Neural cell (in vitro differentiated cells): ENCODE measurements around the gene GIMAP2. TPM values are rescaled to one million over a fixed set of nuclear protein-coding genes. Genes with fewer than 3 reads are reported as not detected.

Experiments
- H2AFZ ChIP-seq: fragments of 200-600, 300-800 bp; sonication (generic), shearing (Covaris generic); 2 replicates; pipeline ENCODE4 v1.6.0; 2014; ENCODE audit warnings: low read depth, mild to moderate bottlenecking, antibody characterized with exemption, low read length, moderate library complexity
- H3F3A ChIP-seq: fragments of 200-600 bp; shearing (Covaris generic); 2 replicates; pipeline ENCODE4 v1.6.1; 2016; ENCODE audit warnings: mild to moderate bottlenecking, moderate library complexity, mixed read lengths, antibody characterized with exemption, low read length; ENCODE audit not compliant: insufficient read depth, poor library complexity, severe bottlenecking
- H3K27ac ChIP-seq: fragments of 200-600, 300-800 bp; sonication (generic), shearing (Covaris generic); 2 replicates; pipeline ENCODE4 v1.5.1; 2014; ENCODE audit warnings: mild to moderate bottlenecking, low read length, moderate library complexity
- H3K27me3 ChIP-seq: fragments of 300-800, 200-600 bp; sonication (generic), shearing (Covaris generic); 2 replicates; pipeline ENCODE4 v1.6.0; 2014; ENCODE audit warnings: mild to moderate bottlenecking, low read depth, low read length, moderate library complexity; ENCODE audit not compliant: insufficient read depth
- H3K36me3 ChIP-seq: fragments of 300-800, 200-600 bp; sonication (generic), shearing (Covaris generic); 2 replicates; pipeline ENCODE4 v1.5.1; 2014; ENCODE audit warnings: mild to moderate bottlenecking, antibody characterized with exemption, low read length, moderate library complexity; ENCODE audit not compliant: insufficient read depth
- H3K4me2 ChIP-seq: fragments of 300-800, 200-600 bp; sonication (generic), shearing (Covaris generic); 2 replicates; pipeline ENCODE4 v1.6.0; 2014; ENCODE audit warnings: mild to moderate bottlenecking, low read length
- H3K4me3 ChIP-seq: fragments of 300-800, 200-600 bp; sonication (generic), shearing (Covaris generic); 2 replicates; pipeline ENCODE4 v1.5.1; 2014; ENCODE audit warnings: mild to moderate bottlenecking, low read length, moderate library complexity
- H3K79me2 ChIP-seq: fragments of 200-600 bp; shearing (Covaris generic); replicated peaks from 2 replicates; pipeline ENCODE4 v1.6.0; 2014; ENCODE audit warnings: mild to moderate bottlenecking, low read length, moderate library complexity; ENCODE audit not compliant: insufficient read depth
- H3K9ac ChIP-seq: fragments of 300-800, 200-600 bp; sonication (generic), shearing (Covaris generic); 2 replicates; pipeline ENCODE4 v1.6.1; 2016; ENCODE audit warnings: mild to moderate bottlenecking, low read length, mixed read lengths
- H3K9me2 ChIP-seq: fragments of 200-600 bp; shearing (Covaris generic); 2 replicates; pipeline ENCODE4 v1.6.1; 2016; ENCODE audit warnings: mild to moderate bottlenecking, low read length, mixed read lengths; ENCODE audit not compliant: insufficient read depth
- H3K9me3 ChIP-seq: fragments of 200-600, 300-800 bp; sonication (generic), shearing (Covaris generic); 2 replicates; pipeline ENCODE4 v1.6.1; 2016; ENCODE audit warnings: mild to moderate bottlenecking, mixed run types, low read length, moderate library complexity, mixed read lengths
- H4K20me1 ChIP-seq: fragments of 200-600 bp; shearing (Covaris generic); 2 replicates; pipeline ENCODE4 v1.6.1; 2016; ENCODE audit warnings: mild to moderate bottlenecking, mixed run types; ENCODE audit not compliant: insufficient read depth
- CTCF ChIP-seq: fragments of 450-650 bp; IDR thresholded peaks from 2 replicates; pipeline ENCODE4 v1.5.1; 2014; ENCODE audit warnings: antibody characterized with exemption, mild to moderate bottlenecking, moderate library complexity; ENCODE audit not compliant: poor library complexity, severe bottlenecking
- EP300 ChIP-seq: fragments of 450-650 bp; conservative IDR thresholded peaks from 2 replicates; pipeline ENCODE4 v1.6.1; 2014; ENCODE audit warnings: antibody characterized with exemption, mild to moderate bottlenecking, moderate library complexity; ENCODE audit not compliant: poor library complexity, severe bottlenecking
- EZH2 ChIP-seq: fragments of 200-600, 300-800 bp; shearing (Covaris generic), sonication (generic); IDR thresholded peaks from 2 replicates; pipeline ENCODE4 v1.6.1; 2014; ENCODE audit warnings: antibody characterized with exemption, low read length, borderline replicate concordance, mild to moderate bottlenecking; ENCODE audit not compliant: insufficient read depth, poor library complexity, severe bottlenecking
- MXI1 ChIP-seq: fragments of 450-650 bp; conservative IDR thresholded peaks from 2 replicates; pipeline ENCODE4 v1.6.1; 2014; ENCODE audit warnings: antibody characterized with exemption, mild to moderate bottlenecking; ENCODE audit not compliant: poor library complexity, severe bottlenecking
- POLR2AphosphoS5 ChIP-seq: IDR thresholded peaks from 2 replicates; pipeline ENCODE4 v1.6.1; 2012
- RAD21 ChIP-seq: fragments of 450-650 bp; conservative IDR thresholded peaks from 2 replicates; pipeline ENCODE4 v1.6.1; 2014; ENCODE audit warnings: antibody characterized with exemption, mild to moderate bottlenecking, moderate library complexity
- REST ChIP-seq: IDR thresholded peaks from 2 replicates; pipeline ENCODE4 v1.6.1; 2012; ENCODE audit warnings: borderline replicate concordance
- SMC3 ChIP-seq: fragments of 450-650 bp; conservative IDR thresholded peaks from 2 replicates; pipeline ENCODE4 v1.6.1; 2014; ENCODE audit warnings: antibody characterized with exemption, mild to moderate bottlenecking, moderate library complexity; ENCODE audit not compliant: poor library complexity
- TAF1 ChIP-seq: IDR thresholded peaks from 2 replicates; pipeline ENCODE4 v1.6.1; 2012; ENCODE audit warnings: low read depth
- polyA plus RNA-seq: library from polyadenylated mRNA; depleted of rRNA; stranded (reverse); fragments of >200 nt; gene quantifications from 2 replicates; pipeline ENCODE4 v1.2.3, GENCODE V29; 2014

Gene GIMAP2
- polyA plus RNA-seq, 1 donor from 2014 or later: not detected

GRCh38 chr7:150738591-150739001 lies 53.1 kb downstream of the GIMAP2 start:
- H2AFZ ChIP-seq: no peak overlapping the region
- TF ChIP-seq POLR2AphosphoS5 (no peak), CTCF (no peak), EP300 (no peak), EZH2 (no peak), RAD21 (no peak), REST (no peak), TAF1 (no peak), MXI1 (no peak), SMC3 (no peak)

GRCh38 chr7:150739033-150739432 lies 53.5 kb downstream of the GIMAP2 start:
- H3K79me2 ChIP-seq: no peaks in the 10 kb centered on the region
- no peak overlapping the region for H2AFZ ChIP-seq
- no peaks in the 10 kb centered on the region for H3K9me3 ChIP-seq
- H3K9ac ChIP-seq: no peak overlapping the region
- H3K36me3 ChIP-seq: no peaks in the 10 kb centered on the region
- H4K20me1 ChIP-seq: no peaks in the 10 kb centered on the region
- no peaks in the 10 kb centered on the region for H3F3A ChIP-seq
- no peak overlapping the region for H3K4me2 ChIP-seq
- H3K27ac ChIP-seq: no peak overlapping the region
- no peak overlapping the region for H3K4me3 ChIP-seq
- TF ChIP-seq SMC3 (no peak), EP300 (no peak), MXI1 (no peak), TAF1 (no peak), POLR2AphosphoS5 (no peak), EZH2 (no peak), CTCF (no peak), REST (no peak), RAD21 (no peak)
- H3K27me3 ChIP-seq: no peaks in the 10 kb centered on the region
- no peaks in the 10 kb centered on the region for H3K9me2 ChIP-seq

More at GRCh38 chr7:150738591-150739001, 53.1 kb downstream of the GIMAP2 start:
- Histone ChIP-seq H3K9me3 (no peaks in the 10 kb centered on the region), H3F3A (no peaks in the 10 kb centered on the region), H3K4me3 (no peak overlapping the region), H3K36me3 (no peaks in the 10 kb centered on the region), H3K9ac (no peak overlapping the region), H3K27ac (no peak overlapping the region), H3K27me3 (no peaks in the 10 kb centered on the region), H3K79me2 (no peaks in the 10 kb centered on the region), H3K9me2 (no peaks in the 10 kb centered on the region), H4K20me1 (no peaks in the 10 kb centered on the region), H3K4me2 (no peak overlapping the region)
